ENCODE measurements around the gene FEZF2. TPM values are rescaled to one million over a fixed set of nuclear protein-coding genes. Genes with fewer than 3 reads are reported as not detected.

Gene FEZF2
- total RNA-seq, 1 donor from 2014 or later: 7.6 TPM

DNA sequence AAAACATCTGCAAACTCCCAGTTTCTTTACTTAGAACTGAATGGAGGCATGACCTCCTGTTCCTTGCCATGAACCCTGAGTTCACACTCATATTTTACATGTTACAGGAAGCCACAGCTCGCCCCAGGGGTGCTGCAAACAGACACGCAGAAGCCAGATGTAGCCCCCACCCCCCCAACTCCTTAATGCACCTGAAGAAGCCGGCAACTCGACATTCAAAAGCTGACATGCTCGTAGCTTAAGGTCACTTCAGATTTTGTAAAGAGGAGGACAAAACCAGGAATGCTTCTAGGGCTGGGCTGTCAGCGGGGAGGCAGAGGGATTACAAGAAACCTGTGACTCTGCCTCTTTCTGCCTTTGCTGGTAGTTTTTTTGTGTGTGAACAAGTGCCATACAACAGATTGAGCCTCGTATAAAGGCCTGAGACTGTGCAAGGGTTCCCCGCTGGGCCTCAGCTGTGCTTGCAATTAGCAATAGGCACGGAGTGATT lies 42.0 kb upstream of the FEZF2 start:
- H3K9me3 Mint-ChIP-seq: no peaks in the 10 kb centered on the region
- peaks cover 40% of the 10 kb centered on the region for H3F3A ChIP-seq (ENCODE audit: low read depth)
- no peaks in the 10 kb centered on the region for H3K36me3 Mint-ChIP-seq
- no peaks in the 10 kb centered on the region for H3K79me2 ChIP-seq (ENCODE audit: low read depth)
- peak overlapping the region; percentile 71 for H3K4me2 ChIP-seq
- H3K36me3 ChIP-seq: no peaks in the 10 kb centered on the region
- peak overlapping the region; percentile 29 for H3K4me3 ChIP-seq
- H3K4me1 ChIP-seq: peaks cover 27% of the 10 kb centered on the region
- H3K27me3 ChIP-seq: peaks cover 91% of the 10 kb centered on the region
- H3K27ac Mint-ChIP-seq: peak overlapping the region; percentile 95
- H3K27ac ChIP-seq: peak overlapping the region; percentile 30
- peaks cover 83% of the 10 kb centered on the region for H4K20me1 ChIP-seq (ENCODE audit: low read depth)
- peaks cover 44% of the 10 kb centered on the region for H3K4me1 Mint-ChIP-seq
- no peak overlapping the region for H3K9ac ChIP-seq
- peak overlapping the region; percentile 79 for H3K4me3 Mint-ChIP-seq
- no peak overlapping the region for H2AFZ ChIP-seq (replicated peaks)
- TF ChIP-seq, protein P1, sequence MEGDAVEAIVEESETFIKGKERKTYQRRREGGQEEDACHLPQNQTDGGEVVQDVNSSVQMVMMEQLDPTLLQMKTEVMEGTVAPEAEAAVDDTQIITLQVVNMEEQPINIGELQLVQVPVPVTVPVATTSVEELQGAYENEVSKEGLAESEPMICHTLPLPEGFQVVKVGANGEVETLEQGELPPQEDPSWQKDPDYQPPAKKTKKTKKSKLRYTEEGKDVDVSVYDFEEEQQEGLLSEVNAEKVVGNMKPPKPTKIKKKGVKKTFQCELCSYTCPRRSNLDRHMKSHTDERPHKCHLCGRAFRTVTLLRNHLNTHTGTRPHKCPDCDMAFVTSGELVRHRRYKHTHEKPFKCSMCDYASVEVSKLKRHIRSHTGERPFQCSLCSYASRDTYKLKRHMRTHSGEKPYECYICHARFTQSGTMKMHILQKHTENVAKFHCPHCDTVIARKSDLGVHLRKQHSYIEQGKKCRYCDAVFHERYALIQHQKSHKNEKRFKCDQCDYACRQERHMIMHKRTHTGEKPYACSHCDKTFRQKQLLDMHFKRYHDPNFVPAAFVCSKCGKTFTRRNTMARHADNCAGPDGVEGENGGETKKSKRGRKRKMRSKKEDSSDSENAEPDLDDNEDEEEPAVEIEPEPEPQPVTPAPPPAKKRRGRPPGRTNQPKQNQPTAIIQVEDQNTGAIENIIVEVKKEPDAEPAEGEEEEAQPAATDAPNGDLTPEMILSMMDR (IDR thresholded peaks at IDR 0.05): no peak
- TF ChIP-seq EZH2phosphoT487 (IDR thresholded peaks at IDR 0.05): peak; percentile 100
- peak; percentile 98 for DNase-seq (ENCODE audit: low spot score)
- no peaks in the 10 kb centered on the region for H3K9me3 ChIP-seq (ENCODE audit: low read depth)
- H3K27me3 Mint-ChIP-seq (ENCODE audit: insufficient read depth, low read depth): peaks cover 22% of the 10 kb centered on the region

DNA sequence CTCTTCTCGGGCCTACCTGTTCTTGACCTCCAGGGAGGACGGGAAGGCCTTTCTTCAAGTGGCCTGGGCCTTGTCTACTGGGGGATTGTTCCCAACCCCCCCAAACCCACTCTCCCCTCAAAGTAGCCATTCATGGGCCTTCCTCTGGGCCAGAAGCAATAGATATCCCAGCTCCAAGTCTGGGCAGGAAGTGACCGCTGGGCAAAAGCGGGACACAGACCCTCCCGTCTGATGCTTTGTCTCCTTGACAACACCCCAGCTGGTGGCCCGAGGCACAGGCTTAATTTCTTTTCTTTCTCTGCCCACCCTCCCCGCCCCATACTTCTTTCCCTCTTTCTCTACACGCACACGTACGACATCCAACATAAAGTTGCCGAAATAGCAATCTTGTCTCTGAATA lies 41.4 kb upstream of the FEZF2 start:
- H2AFZ ChIP-seq (replicated peaks): no peak overlapping the region
- peak overlapping the region; percentile 71 for H3K4me2 ChIP-seq
- Mint-ChIP-seq H3K27me3 (ENCODE audit: insufficient read depth, low read depth) (peaks cover 23% of the 10 kb centered on the region), H3K27ac (peak overlapping the region; percentile 95), H3K36me3 (no peaks in the 10 kb centered on the region), H3K9me3 (peaks cover 4% of the 10 kb centered on the region), H3K4me3 (peak overlapping the region; percentile 79), H3K4me1 (peaks cover 42% of the 10 kb centered on the region)
- H3F3A ChIP-seq (ENCODE audit: low read depth): peaks cover 40% of the 10 kb centered on the region
- TF ChIP-seq EZH2phosphoT487 (IDR thresholded peaks at IDR 0.05): no peak
- TF ChIP-seq EZH2 (IDR thresholded peaks at IDR 0.05): no peak
- TF ChIP-seq, protein P1 (IDR thresholded peaks at IDR 0.05): no peak
- peak; percentile 86 for DNase-seq (ENCODE audit: low spot score)
- peaks cover 80% of the 10 kb centered on the region for H4K20me1 ChIP-seq (ENCODE audit: low read depth)
- H3K4me1 ChIP-seq: peaks cover 27% of the 10 kb centered on the region
- H3K27ac ChIP-seq: peak overlapping the region; percentile 30
- H3K79me2 ChIP-seq (ENCODE audit: low read depth): no peaks in the 10 kb centered on the region
- H3K9me3 ChIP-seq (ENCODE audit: low read depth): no peaks in the 10 kb centered on the region
- H3K36me3 ChIP-seq: no peaks in the 10 kb centered on the region
- H3K27me3 ChIP-seq: peaks cover 91% of the 10 kb centered on the region
- H3K4me3 ChIP-seq: peak overlapping the region; percentile 29
- H3K9ac ChIP-seq: no peak overlapping the region

GRCh38 chr3:62413687-62414086 lies 40.3 kb upstream of the FEZF2 start:
- Mint-ChIP-seq H3K9me3 (peaks cover 4% of the 10 kb centered on the region), H3K27me3 (ENCODE audit: insufficient read depth, low read depth) (peaks cover 14% of the 10 kb centered on the region), H3K4me1 (peaks cover 38% of the 10 kb centered on the region), H3K27ac (peak overlapping the region; percentile 95), H3K36me3 (no peaks in the 10 kb centered on the region), H3K4me3 (peak overlapping the region; percentile 25)
- peaks cover 78% of the 10 kb centered on the region for H4K20me1 ChIP-seq (ENCODE audit: low read depth)
- no peaks in the 10 kb centered on the region for H3K9me3 ChIP-seq (ENCODE audit: low read depth)
- TF ChIP-seq EZH2 (IDR thresholded peaks at IDR 0.05) (no peak), EZH2phosphoT487 (IDR thresholded peaks at IDR 0.05) (no peak)
- TF ChIP-seq, protein P1 (IDR thresholded peaks at IDR 0.05): no peak
- H3F3A ChIP-seq (ENCODE audit: low read depth): peaks cover 40% of the 10 kb centered on the region
- no peaks in the 10 kb centered on the region for H3K79me2 ChIP-seq (ENCODE audit: low read depth)
- no peak overlapping the region for H3K9ac ChIP-seq
- DNase-seq (ENCODE audit: low spot score): no peak
- H3K27me3 ChIP-seq: peaks cover 91% of the 10 kb centered on the region
- H3K4me3 ChIP-seq: no peak overlapping the region
- peaks cover 27% of the 10 kb centered on the region for H3K4me1 ChIP-seq
- no peak overlapping the region for H3K27ac ChIP-seq
- H3K4me2 ChIP-seq: no peak overlapping the region
- no peaks in the 10 kb centered on the region for H3K36me3 ChIP-seq
- H2AFZ ChIP-seq (replicated peaks): no peak overlapping the region
